ENCODE measurements around the gene WDR74. TPM values are rescaled to one million over a fixed set of nuclear protein-coding genes. Genes with fewer than 3 reads are reported as not detected.

WDR74 gene
- total and polyA plus RNA-seq, 9 of the 15 experiments (the other 6 are each of a cell fraction or from before 2014, with no cell fraction given): 32.7 to 210 (median 114) TPM

DNA sequence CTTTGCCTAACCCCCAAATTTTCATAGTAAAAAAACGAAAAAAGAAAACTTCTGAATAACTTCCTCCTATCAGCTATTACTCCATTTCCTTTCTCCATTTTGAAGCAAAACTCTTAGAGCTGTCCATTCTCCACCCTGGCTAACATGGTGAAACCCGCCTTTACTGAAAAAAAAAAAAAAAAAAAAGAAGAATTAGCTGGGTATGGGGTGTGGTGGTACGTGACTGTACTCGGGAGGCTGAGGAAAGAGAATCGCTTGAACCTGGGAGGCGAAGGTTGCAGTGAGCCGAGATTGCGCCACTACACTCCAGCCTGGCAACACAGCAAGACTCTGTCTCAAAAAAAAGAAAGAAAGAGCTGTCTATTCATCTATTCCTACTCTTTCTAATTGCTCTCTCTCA, 22.8 kb downstream of the WDR74 start:
- TF ChIP-seq CBX3 (IDR thresholded peaks at IDR 0.05; ENCODE audit: borderline replicate concordance in 1 of 2, low read length in 2 of 2): no peak
- TF ChIP-seq, protein P1, sequence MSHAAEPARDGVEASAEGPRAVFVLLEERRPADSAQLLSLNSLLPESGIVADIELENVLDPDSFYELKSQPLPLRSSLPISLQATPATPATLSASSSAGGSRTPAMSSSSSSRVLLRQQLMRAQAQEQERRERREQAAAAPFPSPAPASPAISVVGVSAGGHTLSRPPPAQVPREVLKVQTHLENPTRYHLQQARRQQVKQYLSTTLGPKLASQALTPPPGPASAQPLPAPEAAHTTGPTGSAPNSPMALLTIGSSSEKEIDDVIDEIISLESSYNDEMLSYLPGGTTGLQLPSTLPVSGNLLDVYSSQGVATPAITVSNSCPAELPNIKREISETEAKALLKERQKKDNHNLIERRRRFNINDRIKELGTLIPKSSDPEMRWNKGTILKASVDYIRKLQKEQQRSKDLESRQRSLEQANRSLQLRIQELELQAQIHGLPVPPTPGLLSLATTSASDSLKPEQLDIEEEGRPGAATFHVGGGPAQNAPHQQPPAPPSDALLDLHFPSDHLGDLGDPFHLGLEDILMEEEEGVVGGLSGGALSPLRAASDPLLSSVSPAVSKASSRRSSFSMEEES (CRISPR knock-in tag; IDR thresholded peaks at IDR 0.05): no peak
- no peak for TF ChIP-seq TAF7 (tag; IDR thresholded peaks at IDR 0.05)
- TF ChIP-seq SREBF2 (CRISPR knock-in tag; IDR thresholded peaks at IDR 0.05): no peak
- TF ChIP-seq, protein P2, sequence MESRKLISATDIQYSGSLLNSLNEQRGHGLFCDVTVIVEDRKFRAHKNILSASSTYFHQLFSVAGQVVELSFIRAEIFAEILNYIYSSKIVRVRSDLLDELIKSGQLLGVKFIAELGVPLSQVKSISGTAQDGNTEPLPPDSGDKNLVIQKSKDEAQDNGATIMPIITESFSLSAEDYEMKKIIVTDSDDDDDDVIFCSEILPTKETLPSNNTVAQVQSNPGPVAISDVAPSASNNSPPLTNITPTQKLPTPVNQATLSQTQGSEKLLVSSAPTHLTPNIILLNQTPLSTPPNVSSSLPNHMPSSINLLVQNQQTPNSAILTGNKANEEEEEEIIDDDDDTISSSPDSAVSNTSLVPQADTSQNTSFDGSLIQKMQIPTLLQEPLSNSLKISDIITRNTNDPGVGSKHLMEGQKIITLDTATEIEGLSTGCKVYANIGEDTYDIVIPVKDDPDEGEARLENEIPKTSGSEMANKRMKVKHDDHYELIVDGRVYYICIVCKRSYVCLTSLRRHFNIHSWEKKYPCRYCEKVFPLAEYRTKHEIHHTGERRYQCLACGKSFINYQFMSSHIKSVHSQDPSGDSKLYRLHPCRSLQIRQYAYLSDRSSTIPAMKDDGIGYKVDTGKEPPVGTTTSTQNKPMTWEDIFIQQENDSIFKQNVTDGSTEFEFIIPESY (CRISPR knock-in tag; IDR thresholded peaks at IDR 0.05): no peak
- TF ChIP-seq PHF8 (IDR thresholded peaks at IDR 0.05; ENCODE audit: borderline replicate concordance, low read length): no peak
- TF ChIP-seq MEF2A (IDR thresholded peaks at IDR 0.05; ENCODE audit: control insufficient read depth, low read depth, low read length): no peak
- ChIA-PET CTCF (ENCODE audit: low intra/inter-chr PET ratio) (no interaction called here), POLR2A (interaction anchor here (0.9 to 4.5 kb wide), 9 partner anchors 7 to 64 kb away, joined by 3 to 40 read pairs (median 8); partner anchors contain the start of genes NXF1, SLC3A2, STX5 and TEX54)
- H3K4me3 ChIP-seq: no peak overlapping the region
- H3K27me3 ChIP-seq (ENCODE audit: control insufficient read depth in 2 of 2, insufficient read depth in 2 of 2, low read length in 2 of 2): no peaks in the 10 kb centered on the region
- no peaks in the 10 kb centered on the region for H4K20me1 ChIP-seq (replicated peaks; ENCODE audit: control insufficient read depth, insufficient read depth, low read length)
- H3K4me1 ChIP-seq (replicated peaks in 1 of 2; ENCODE audit: control insufficient read depth in 2 of 2, insufficient read depth in 2 of 2, low read length in 2 of 2): no peaks in the 10 kb centered on the region; a peak in 2 of 5 replicates
- 90% methylated on average over 3 of the region's 8 CpGs for WGBS (ENCODE audit: insufficient coverage, low coverage, missing lambda C conversion rate)
- no peaks in the 10 kb centered on the region for H3K9me1 ChIP-seq (ENCODE audit: control insufficient read depth, insufficient read depth, low read length)
- no peak overlapping the region for H3K4me2 ChIP-seq (ENCODE audit: insufficient read depth, low read length)
- ATAC-seq: no peak
- FAIRE-seq: no peak
- H3K27ac ChIP-seq (ENCODE audit: extremely low read depth, low read depth, low read length): no peak overlapping the region
- H2AFZ ChIP-seq (ENCODE audit: low read depth, low read length): no peak overlapping the region
- H3K79me2 ChIP-seq (ENCODE audit: control insufficient read depth, insufficient read depth, low read length): no peaks in the 10 kb centered on the region
- in situ Hi-C loops (cut with MboI) (no loop called here), intact Hi-C loops (cut with micrococcal nuclease) (no loop called here)
- H3K9ac ChIP-seq (ENCODE audit: insufficient read depth in 1 of 2, low read depth in 2 of 2, low read length in 2 of 2): no peak overlapping the region
- no peak for DNase-seq (ENCODE audit: extremely low read depth in 1 of 4, low spot score in 3 of 4)
- H3K9me3 ChIP-seq (replicated peaks; ENCODE audit: control insufficient read depth, insufficient read depth, low read depth, low read length): no peaks in the 10 kb centered on the region
- BruUV-seq (replicated peaks): no TSS peak
- H3K36me3 ChIP-seq (ENCODE audit: control insufficient read depth, insufficient read depth, low read length): peaks cover 22% of the 10 kb centered on the region; the same call in 2 of the 3 replicates

All from K562 (cell line).